Measurements from ENCODE around the gene RBM15. TPM values are rescaled to one million over a fixed set of nuclear protein-coding genes. Genes with fewer than 3 reads are reported as not detected.

The RBM15 gene
- total and polyA plus RNA-seq, 2 donors (not counting 1 experiment from before 2014, with no cell fraction given): 23.7 to 97.7 TPM

- no peak overlapping the region for H2AFZ ChIP-seq (ENCODE audit: insufficient read depth, low read depth, low read length, poor library complexity, severe bottlenecking)
- POLR2A ChIA-PET: interaction anchor here (0.6 to 1.8 kb wide), 2 partner anchors 9 to 13 kb away, joined by 4 to 5 read pairs; partner anchors contain the start of gene RBM15
- H3K9me3 ChIP-seq (ENCODE audit: control extremely low read depth in 1 of 3, control insufficient read depth in 2 of 3, insufficient read depth in 1 of 3, low read length in 2 of 3): no peaks in the 10 kb centered on the region
- H3K9ac ChIP-seq (ENCODE audit: low read length): no peak overlapping the region
- no peak for DNase-seq
- no peak for TF ChIP-seq EZH2 (IDR thresholded peaks at IDR 0.05; ENCODE audit: borderline replicate concordance, insufficient read depth, low read depth, low read length, poor library complexity, severe bottlenecking)
- no peak for TF ChIP-seq CTCF (IDR thresholded peaks at IDR 0.05)
- peaks cover 25 to 46% of the 10 kb centered on the region in 2 donors for H3K4me1 ChIP-seq (ENCODE audit: control insufficient read depth in 2 of 2, insufficient read depth in 2 of 2, low read length in 2 of 2)
- H4K20me1 ChIP-seq (ENCODE audit: control insufficient read depth, insufficient read depth, low read length, poor library complexity, severe bottlenecking): peaks cover 50% of the 10 kb centered on the region
- WGBS (ENCODE audit: insufficient coverage): no CpG with 5 or more reads among the region's 2 CpGs
- H3K4me3 Mint-ChIP-seq: no peak overlapping the region
- ATAC-seq (ENCODE audit: low read depth): no peak
- no peaks in the 10 kb centered on the region for H3K27me3 Mint-ChIP-seq
- peak overlapping the region; percentile 6 for H3K4me2 ChIP-seq (replicated peaks; ENCODE audit: low read depth, low read length, poor library complexity, severe bottlenecking)
- peaks cover 5 to 40% of the 10 kb centered on the region in 2 experiments for H3K36me3 ChIP-seq (replicated peaks in 1 of 2; ENCODE audit: control extremely low read depth in 1 of 2, control insufficient read depth in 1 of 2, extremely low read depth in 1 of 2, insufficient read depth in 2 of 2, low read length in 1 of 2)
- no peaks in the 10 kb centered on the region for H3K27me3 ChIP-seq (replicated peaks in 1 of 4; ENCODE audit: control extremely low read depth in 1 of 4, control insufficient read depth in 3 of 4, insufficient read depth in 4 of 4, low read length in 3 of 4)
- peaks cover 96% of the 10 kb centered on the region for H3K79me2 ChIP-seq (ENCODE audit: control insufficient read depth, insufficient read depth, low read length)
- H3K27ac Mint-ChIP-seq: no peak overlapping the region
- no peaks in the 10 kb centered on the region for H3K9me3 Mint-ChIP-seq (ENCODE audit: insufficient read depth)
- intact Hi-C loops (cut with micrococcal nuclease): no loop called here
- H3K27ac ChIP-seq (ENCODE audit: low read length in 2 of 2): no peak overlapping the region
- H3K4me1 Mint-ChIP-seq: peaks cover 74% of the 10 kb centered on the region
- H3K4me3 ChIP-seq (ENCODE audit: control extremely low read depth in 1 of 5, extremely low read depth in 1 of 5, insufficient read depth in 1 of 5, low read depth in 2 of 5, low read length in 4 of 5): no peak overlapping the region
- CTCF ChIA-PET: interaction anchor here (1.1 to 2.7 kb wide), 5 partner anchors 9 to 112 kb away, joined by 3 to 14 read pairs (median 5); partner anchors contain the start of gene RBM15
These were observed 8.9 kb downstream of the RBM15 start for GRCh38 chr1:110348050-110348449.

- H3K4me2 ChIP-seq (replicated peaks; ENCODE audit: low read depth, low read length, poor library complexity, severe bottlenecking): peak overlapping the region; percentile 6
- Mint-ChIP-seq H3K4me3 (no peak overlapping the region), H3K27me3 (no peaks in the 10 kb centered on the region), H3K9me3 (ENCODE audit: insufficient read depth) (no peaks in the 10 kb centered on the region), H3K27ac (no peak overlapping the region), H3K4me1 (peaks cover 72% of the 10 kb centered on the region)
- peaks cover 96% of the 10 kb centered on the region for H3K79me2 ChIP-seq (ENCODE audit: control insufficient read depth, insufficient read depth, low read length)
- POLR2A ChIA-PET: interaction anchor here (1.8 kb wide), 1 partner anchor 10 kb away, joined by 5 read pairs; the partner anchor contains the start of gene RBM15
- no peaks in the 10 kb centered on the region for H3K27me3 ChIP-seq (replicated peaks in 1 of 4; ENCODE audit: control extremely low read depth in 1 of 4, control insufficient read depth in 3 of 4, insufficient read depth in 4 of 4, low read length in 3 of 4)
- intact Hi-C loops (cut with micrococcal nuclease): no loop called here
- no peak overlapping the region for H3K4me3 ChIP-seq (ENCODE audit: control extremely low read depth in 1 of 5, extremely low read depth in 1 of 5, insufficient read depth in 1 of 5, low read depth in 2 of 5, low read length in 4 of 5)
- DNase-seq: no peak
- no peak overlapping the region for H2AFZ ChIP-seq (ENCODE audit: insufficient read depth, low read depth, low read length, poor library complexity, severe bottlenecking)
- CTCF ChIA-PET: interaction anchor here (1.0 to 2.7 kb wide), 6 partner anchors 10 to 111 kb away, joined by 3 to 14 read pairs (median 6); partner anchors contain the start of gene RBM15
- peaks cover 20 to 38% of the 10 kb centered on the region in 2 donors for H3K4me1 ChIP-seq (ENCODE audit: control insufficient read depth in 2 of 2, insufficient read depth in 2 of 2, low read length in 2 of 2)
- no peak overlapping the region for H3K9ac ChIP-seq (ENCODE audit: low read length)
- no peak for ATAC-seq (ENCODE audit: low read depth)
- H4K20me1 ChIP-seq (ENCODE audit: control insufficient read depth, insufficient read depth, low read length, poor library complexity, severe bottlenecking): peaks cover 50% of the 10 kb centered on the region
- no peak for TF ChIP-seq CTCF (IDR thresholded peaks at IDR 0.05)
- no peak for TF ChIP-seq EZH2 (IDR thresholded peaks at IDR 0.05; ENCODE audit: borderline replicate concordance, insufficient read depth, low read depth, low read length, poor library complexity, severe bottlenecking)
- H3K9me3 ChIP-seq (ENCODE audit: control extremely low read depth in 1 of 3, control insufficient read depth in 2 of 3, insufficient read depth in 1 of 3, low read length in 2 of 3): no peaks in the 10 kb centered on the region
- H3K36me3 ChIP-seq (replicated peaks in 1 of 2; ENCODE audit: control extremely low read depth in 1 of 2, control insufficient read depth in 1 of 2, extremely low read depth in 1 of 2, insufficient read depth in 2 of 2, low read length in 1 of 2): peaks cover 3 to 36% of the 10 kb centered on the region in 2 experiments
- peak overlapping the region in 1 of 2 donors; percentile 8 for H3K27ac ChIP-seq (ENCODE audit: low read length in 2 of 2)
These were observed 9.6 kb downstream of the RBM15 start for GRCh38 chr1:110348771-110349170.

Data from B cell (primary cell).